ENCODE measurements around the gene DNAJC1. TPM values are rescaled to one million over a fixed set of nuclear protein-coding genes. Genes with fewer than 3 reads are reported as not detected.

DNAJC1 gene
- total RNA-seq, 1 experiment from 2014 or later: 12.9 TPM

DNA sequence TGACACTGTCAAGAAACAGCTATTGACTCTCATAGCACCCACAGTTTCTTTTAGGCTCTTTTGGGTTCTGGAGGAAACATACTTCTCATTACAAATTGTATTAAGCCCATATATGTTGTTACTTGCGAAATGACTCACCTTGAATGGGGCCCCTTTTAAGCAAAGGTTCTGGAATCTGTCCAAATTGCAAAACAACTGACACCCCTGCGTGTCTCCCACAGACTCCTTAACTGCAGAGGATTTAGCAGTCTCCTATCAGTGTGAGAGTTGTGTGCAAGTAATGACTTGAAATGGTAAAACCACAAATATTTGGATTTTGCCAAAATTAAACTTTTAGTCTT lies 192.3 kb downstream of the DNAJC1 start:
- intact Hi-C loops (cut with micrococcal nuclease; ENCODE audit: unreplicated experiment) (no loop called here), in situ Hi-C loops (cut with HindIII; ENCODE audit: low pct_unique_long_range_greater_than_20kb, low sequenced_read_pairs) (no loop called here)
- H3K36me3 ChIP-seq (ENCODE audit: control insufficient read depth, insufficient read depth, low read length): no peaks in the 10 kb centered on the region
- H3K4me3 ChIP-seq (ENCODE audit: low read depth in 2 of 2, low read length in 2 of 2): no peak overlapping the region
- ChIA-PET POLR2A (no interaction called here), CTCF (no interaction called here)
- no TSS peak for BruUV-seq (replicated peaks)
- no peak overlapping the region for H3K27ac ChIP-seq (ENCODE audit: low read length)
- H3K27me3 ChIP-seq (ENCODE audit: control insufficient read depth, insufficient read depth, low read length): no peaks in the 10 kb centered on the region
- DNase-seq (ENCODE audit: low read depth, low spot score): no peak
- TF ChIP-seq, protein P1, sequence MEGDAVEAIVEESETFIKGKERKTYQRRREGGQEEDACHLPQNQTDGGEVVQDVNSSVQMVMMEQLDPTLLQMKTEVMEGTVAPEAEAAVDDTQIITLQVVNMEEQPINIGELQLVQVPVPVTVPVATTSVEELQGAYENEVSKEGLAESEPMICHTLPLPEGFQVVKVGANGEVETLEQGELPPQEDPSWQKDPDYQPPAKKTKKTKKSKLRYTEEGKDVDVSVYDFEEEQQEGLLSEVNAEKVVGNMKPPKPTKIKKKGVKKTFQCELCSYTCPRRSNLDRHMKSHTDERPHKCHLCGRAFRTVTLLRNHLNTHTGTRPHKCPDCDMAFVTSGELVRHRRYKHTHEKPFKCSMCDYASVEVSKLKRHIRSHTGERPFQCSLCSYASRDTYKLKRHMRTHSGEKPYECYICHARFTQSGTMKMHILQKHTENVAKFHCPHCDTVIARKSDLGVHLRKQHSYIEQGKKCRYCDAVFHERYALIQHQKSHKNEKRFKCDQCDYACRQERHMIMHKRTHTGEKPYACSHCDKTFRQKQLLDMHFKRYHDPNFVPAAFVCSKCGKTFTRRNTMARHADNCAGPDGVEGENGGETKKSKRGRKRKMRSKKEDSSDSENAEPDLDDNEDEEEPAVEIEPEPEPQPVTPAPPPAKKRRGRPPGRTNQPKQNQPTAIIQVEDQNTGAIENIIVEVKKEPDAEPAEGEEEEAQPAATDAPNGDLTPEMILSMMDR (IDR thresholded peaks at IDR 0.05): no peak
- TF ChIP-seq, protein P2, sequence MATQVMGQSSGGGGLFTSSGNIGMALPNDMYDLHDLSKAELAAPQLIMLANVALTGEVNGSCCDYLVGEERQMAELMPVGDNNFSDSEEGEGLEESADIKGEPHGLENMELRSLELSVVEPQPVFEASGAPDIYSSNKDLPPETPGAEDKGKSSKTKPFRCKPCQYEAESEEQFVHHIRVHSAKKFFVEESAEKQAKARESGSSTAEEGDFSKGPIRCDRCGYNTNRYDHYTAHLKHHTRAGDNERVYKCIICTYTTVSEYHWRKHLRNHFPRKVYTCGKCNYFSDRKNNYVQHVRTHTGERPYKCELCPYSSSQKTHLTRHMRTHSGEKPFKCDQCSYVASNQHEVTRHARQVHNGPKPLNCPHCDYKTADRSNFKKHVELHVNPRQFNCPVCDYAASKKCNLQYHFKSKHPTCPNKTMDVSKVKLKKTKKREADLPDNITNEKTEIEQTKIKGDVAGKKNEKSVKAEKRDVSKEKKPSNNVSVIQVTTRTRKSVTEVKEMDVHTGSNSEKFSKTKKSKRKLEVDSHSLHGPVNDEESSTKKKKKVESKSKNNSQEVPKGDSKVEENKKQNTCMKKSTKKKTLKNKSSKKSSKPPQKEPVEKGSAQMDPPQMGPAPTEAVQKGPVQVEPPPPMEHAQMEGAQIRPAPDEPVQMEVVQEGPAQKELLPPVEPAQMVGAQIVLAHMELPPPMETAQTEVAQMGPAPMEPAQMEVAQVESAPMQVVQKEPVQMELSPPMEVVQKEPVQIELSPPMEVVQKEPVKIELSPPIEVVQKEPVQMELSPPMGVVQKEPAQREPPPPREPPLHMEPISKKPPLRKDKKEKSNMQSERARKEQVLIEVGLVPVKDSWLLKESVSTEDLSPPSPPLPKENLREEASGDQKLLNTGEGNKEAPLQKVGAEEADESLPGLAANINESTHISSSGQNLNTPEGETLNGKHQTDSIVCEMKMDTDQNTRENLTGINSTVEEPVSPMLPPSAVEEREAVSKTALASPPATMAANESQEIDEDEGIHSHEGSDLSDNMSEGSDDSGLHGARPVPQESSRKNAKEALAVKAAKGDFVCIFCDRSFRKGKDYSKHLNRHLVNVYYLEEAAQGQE (IDR thresholded peaks at IDR 0.05; ENCODE audit: insufficient read depth in 1 of 2, low read depth in 2 of 2, low read length in 1 of 2): no peak
- no peak for TF ChIP-seq TCF7L2 (IDR thresholded peaks at IDR 0.05; ENCODE audit: low read depth, low read length)
- no peaks in the 10 kb centered on the region for H3K4me1 ChIP-seq (ENCODE audit: control insufficient read depth, insufficient read depth, low read length)
- ATAC-seq: no peak
- H3K9me3 ChIP-seq (ENCODE audit: control insufficient read depth, insufficient read depth, low read depth, low read length): no peaks in the 10 kb centered on the region

DNA sequence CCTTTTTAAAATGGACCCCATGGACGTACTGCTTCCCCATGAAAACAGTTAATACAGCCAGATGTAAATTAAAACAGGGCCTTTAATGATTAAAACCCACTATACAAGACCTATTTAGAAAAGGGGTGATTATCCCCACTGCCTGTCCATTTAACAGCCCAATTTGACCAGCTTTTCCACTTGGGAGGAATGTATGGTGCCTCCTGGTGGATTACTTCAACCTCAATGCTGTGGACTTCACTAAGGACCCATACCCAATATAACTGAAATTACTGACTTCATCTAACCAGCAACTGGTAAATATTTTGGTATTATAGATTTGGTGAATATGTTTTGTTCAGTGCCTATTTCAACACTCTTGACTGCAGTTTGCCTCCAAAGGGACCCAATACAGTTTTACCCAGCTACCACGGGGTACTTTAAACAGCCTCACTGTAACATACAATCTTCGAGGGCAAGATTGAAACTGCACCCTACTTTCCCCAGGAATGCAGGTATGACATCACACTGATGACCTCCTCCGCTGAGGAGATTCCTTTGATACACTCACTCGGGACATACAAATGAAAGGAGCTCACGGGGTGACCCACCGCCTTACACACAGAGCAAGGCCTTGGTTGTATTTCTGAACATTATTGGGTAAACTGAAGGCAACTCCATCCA lies 192.8 kb downstream of the DNAJC1 start:
- ATAC-seq (no peak), DNase-seq (ENCODE audit: low read depth, low spot score) (no peak)
- Histone ChIP-seq H3K4me1 (ENCODE audit: control insufficient read depth, insufficient read depth, low read length) (no peaks in the 10 kb centered on the region), H3K36me3 (ENCODE audit: control insufficient read depth, insufficient read depth, low read length) (no peaks in the 10 kb centered on the region), H3K4me3 (ENCODE audit: low read depth in 2 of 2, low read length in 2 of 2) (no peak overlapping the region), H3K27me3 (ENCODE audit: control insufficient read depth, insufficient read depth, low read length) (no peaks in the 10 kb centered on the region), H3K27ac (ENCODE audit: low read length) (no peak overlapping the region), H3K9me3 (ENCODE audit: control insufficient read depth, insufficient read depth, low read depth, low read length) (no peaks in the 10 kb centered on the region)
- no TSS peak for BruUV-seq (replicated peaks)
- intact Hi-C loops (cut with micrococcal nuclease; ENCODE audit: unreplicated experiment) (no loop called here), in situ Hi-C loops (cut with HindIII; ENCODE audit: low pct_unique_long_range_greater_than_20kb, low sequenced_read_pairs) (no loop called here)
- POLR2A ChIA-PET: no interaction called here
- TF ChIP-seq TCF7L2 (IDR thresholded peaks at IDR 0.05; ENCODE audit: low read depth, low read length): no peak
- no peak for TF ChIP-seq POLR2AphosphoS5 (IDR thresholded peaks at IDR 0.05; ENCODE audit: low read depth, low read length)
- TF ChIP-seq, protein P2 (IDR thresholded peaks at IDR 0.05; ENCODE audit: insufficient read depth in 1 of 2, low read depth in 2 of 2, low read length in 1 of 2): no peak
- TF ChIP-seq SIN3A (IDR thresholded peaks at IDR 0.05; ENCODE audit: borderline replicate concordance, insufficient read depth, low read depth, low read length): no peak
- CTCF ChIA-PET: no interaction called here

All from Panc1 (cell line).